HepG2 (cell line): ENCODE results near the gene SLC2A8. TPM values are rescaled to one million over a fixed set of nuclear protein-coding genes. Genes with fewer than 3 reads are reported as not detected.
A peak's percentile ranks its signal among the peaks of the same experiment; 100 is the strongest.

Source experiments
- ATAD3A ChIP-seq: sonication (generic); formaldehyde crosslinking; IDR thresholded peaks from 2 replicates; pipeline ENCODE4 v1.4.0; 2020; ENCODE audit warnings: missing genetic modification reagents
- CENPX ChIP-seq: sonication (generic); formaldehyde crosslinking; IDR thresholded peaks from 2 replicates; pipeline ENCODE4 v1.9.0; 2021; ENCODE audit warnings: mild to moderate bottlenecking, missing genetic modification reagents, moderate library complexity
- GZF1 ChIP-seq: sonication (generic); formaldehyde crosslinking; IDR thresholded peaks from 2 replicates; pipeline ENCODE4 v1.5.1; 2020; ENCODE audit warnings: mild to moderate bottlenecking, missing genetic modification reagents
- HMG20B ChIP-seq: conservative IDR thresholded peaks from 2 replicates; pipeline ENCODE4 v1.6.1; 2016; ENCODE audit warnings: missing genetic modification reagents, missing compliant biosample characterization
- KLF9 ChIP-seq: IDR thresholded peaks from 2 replicates; pipeline ENCODE4 v1.6.1; 2016; ENCODE audit warnings: low read depth
- MAFG ChIP-seq: sonication (generic); formaldehyde crosslinking; IDR thresholded peaks from 2 replicates; pipeline ENCODE4 v1.5.1; 2020; ENCODE audit warnings: mild to moderate bottlenecking, missing genetic modification reagents
- SMARCC2 ChIP-seq: fragments of 450-650 bp; IDR thresholded peaks from 2 replicates; pipeline ENCODE4 v1.6.1; 2017; ENCODE audit warnings: antibody characterized with exemption, mild to moderate bottlenecking
- STAG1 ChIP-seq: sonication (generic); formaldehyde crosslinking; IDR thresholded peaks from 2 replicates; pipeline ENCODE4 v1.4.0; 2020; ENCODE audit warnings: missing genetic modification reagents
- TRIM24 ChIP-seq: sonication (generic); formaldehyde crosslinking; IDR thresholded peaks from 2 replicates; pipeline ENCODE4 v1.8.0; 2022; ENCODE audit warnings: mild to moderate bottlenecking, missing genetic modification reagents
- YEATS2 ChIP-seq: sonication (generic); formaldehyde crosslinking; IDR thresholded peaks from 2 replicates; pipeline ENCODE4 v1.4.0; 2020; ENCODE audit warnings: missing genetic modification reagents, borderline replicate concordance
- ZNF501 ChIP-seq: sonication (generic); formaldehyde crosslinking; IDR thresholded peaks from 2 replicates; pipeline ENCODE4 v1.5.1; 2020; ENCODE audit warnings: mild to moderate bottlenecking, moderate library complexity, missing genetic modification reagents
- ZNF879 ChIP-seq: sonication (generic); formaldehyde crosslinking; IDR thresholded peaks from 2 replicates; pipeline ENCODE4 v1.8.1; 2023; ENCODE audit warnings: missing genetic modification reagents
- ZNF883 ChIP-seq: sonication (generic); formaldehyde crosslinking; IDR thresholded peaks from 2 replicates; pipeline ENCODE4 v1.5.1; 2020; ENCODE audit warnings: mild to moderate bottlenecking, missing genetic modification reagents; ENCODE audit errors: not compliant biosample characterization
- ZSCAN30 ChIP-seq: sonication (generic); formaldehyde crosslinking; IDR thresholded peaks from 2 replicates; pipeline ENCODE4 v1.5.0; 2020; ENCODE audit warnings: mild to moderate bottlenecking, missing genetic modification reagents
- ZSCAN9 ChIP-seq: IDR thresholded peaks from 2 replicates; pipeline ENCODE4 v1.6.1; 2016; ENCODE audit warnings: borderline replicate concordance
- polyA plus RNA-seq, 8 experiments: library from polyadenylated mRNA; depleted of rRNA in 3 of 8; stranded (reverse) in 7 of 8; unstranded in 1 of 8; fragments of >200 nt; fragmentation: Illumina TruSeq in 4 of 8; extraction: Trizol in 4 of 8; gene quantifications; 2 replicates each; pipeline versions ENCODE4 v1.2.1 to v1.2.3, GENCODE V29; 2011 to 2016; ENCODE audit warnings: low read depth in 4 of 8, missing spikeins in 1 of 8, mixed read lengths in 1 of 8; ENCODE audit not compliant: insufficient read depth in 1 of 8
- total RNA-seq, 5 experiments: library from RNA; depleted of rRNA; stranded (reverse); fragments of >200 nt; fragmentation: Illumina TruSeq; extraction: Trizol; gene quantifications; 2 replicates each; pipeline ENCODE4 v1.2.3, GENCODE V29; 2016; ENCODE audit warnings: low read depth in 1 of 5
- TF ChIP-seq, protein P1 (sequence below): sonication (generic); formaldehyde crosslinking; IDR thresholded peaks from 2 replicates; pipeline ENCODE4 v1.4.0; 2020; ENCODE audit warnings: missing genetic modification reagents
- TF ChIP-seq, protein P2 (sequence below): sonication (generic); formaldehyde crosslinking; IDR thresholded peaks from 2 replicates; pipeline ENCODE4 v1.5.0; 2020; ENCODE audit warnings: mild to moderate bottlenecking, missing genetic modification reagents, borderline replicate concordance
- TF ChIP-seq, protein P3 (sequence below): sonication (generic); formaldehyde crosslinking; IDR thresholded peaks from 2 replicates; pipeline ENCODE4 v1.5.0; 2020; ENCODE audit warnings: missing genetic modification reagents
- TF ChIP-seq, protein P4 (sequence below): IDR thresholded peaks from 2 replicates; pipeline ENCODE4 v1.6.1; 2016; ENCODE audit warnings: low read depth, borderline replicate concordance
- TF ChIP-seq, protein P5 (sequence below): sonication (generic); formaldehyde crosslinking; IDR thresholded peaks from 2 replicates; pipeline ENCODE4 v1.8.0; 2022; ENCODE audit warnings: low read depth, missing genetic modification reagents
- TF ChIP-seq, protein P6 (sequence below): sonication (generic); formaldehyde crosslinking; IDR thresholded peaks from 2 replicates; pipeline ENCODE4 v1.5.0; 2020; ENCODE audit warnings: missing genetic modification reagents

Gene SLC2A8
- total and polyA plus RNA-seq, 2 of the 13 experiments (the other 11 are each of a cell fraction or from before 2014, with no cell fraction given), result 22.6 to 48.6 TPM

DNA sequence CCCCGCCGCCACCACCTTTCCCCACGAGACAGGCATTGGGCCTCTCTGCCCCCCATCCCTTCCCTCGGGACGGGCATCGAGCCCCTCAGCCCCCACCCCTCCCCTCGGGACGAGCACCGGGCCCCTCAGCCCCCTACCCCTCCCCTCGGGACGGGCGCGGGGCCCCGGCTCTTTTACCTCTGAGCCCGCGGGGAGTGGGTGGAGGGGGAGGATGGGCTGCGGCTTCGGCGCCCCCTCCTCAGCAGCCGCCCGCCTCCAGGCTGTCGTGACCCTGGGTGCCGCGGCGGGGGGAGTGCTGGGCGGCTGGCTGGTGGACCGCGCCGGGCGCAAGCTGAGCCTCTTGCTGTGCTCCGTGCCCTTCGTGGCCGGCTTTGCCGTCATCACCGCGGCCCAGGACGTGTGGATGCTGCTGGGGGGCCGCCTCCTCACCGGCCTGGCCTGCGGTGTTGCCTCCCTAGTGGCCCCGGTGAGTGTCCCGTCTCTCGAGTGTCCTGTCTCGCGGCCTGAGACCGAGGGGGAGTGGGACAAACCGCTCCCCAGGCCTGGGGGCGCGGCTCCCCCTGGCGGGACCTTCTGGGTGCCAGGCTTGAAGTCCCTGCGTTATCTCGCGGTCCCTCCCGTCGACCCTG is 791 bp downstream of the SLC2A8 start (continued):
- TF ChIP-seq, protein P1, sequence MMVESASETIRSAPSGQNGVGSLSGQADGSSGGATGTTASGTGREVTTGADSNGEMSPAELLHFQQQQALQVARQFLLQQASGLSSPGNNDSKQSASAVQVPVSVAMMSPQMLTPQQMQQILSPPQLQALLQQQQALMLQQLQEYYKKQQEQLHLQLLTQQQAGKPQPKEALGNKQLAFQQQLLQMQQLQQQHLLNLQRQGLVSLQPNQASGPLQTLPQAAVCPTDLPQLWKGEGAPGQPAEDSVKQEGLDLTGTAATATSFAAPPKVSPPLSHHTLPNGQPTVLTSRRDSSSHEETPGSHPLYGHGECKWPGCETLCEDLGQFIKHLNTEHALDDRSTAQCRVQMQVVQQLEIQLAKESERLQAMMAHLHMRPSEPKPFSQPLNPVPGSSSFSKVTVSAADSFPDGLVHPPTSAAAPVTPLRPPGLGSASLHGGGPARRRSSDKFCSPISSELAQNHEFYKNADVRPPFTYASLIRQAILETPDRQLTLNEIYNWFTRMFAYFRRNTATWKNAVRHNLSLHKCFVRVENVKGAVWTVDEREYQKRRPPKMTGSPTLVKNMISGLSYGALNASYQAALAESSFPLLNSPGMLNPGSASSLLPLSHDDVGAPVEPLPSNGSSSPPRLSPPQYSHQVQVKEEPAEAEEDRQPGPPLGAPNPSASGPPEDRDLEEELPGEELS (CRISPR knock-in tag), result no peak
- TF ChIP-seq MAFG (no peak), ZSCAN9 (no peak), CENPX (CRISPR knock-in tag) (no peak), GZF1 (CRISPR knock-in tag) (no peak), ATAD3A (CRISPR knock-in tag) (no peak), ZNF879 (CRISPR knock-in tag) (no peak), YEATS2 (CRISPR knock-in tag) (peak; percentile 44; the same call in 1 of the 2 replicates), SMARCC2 (no peak), KLF9 (CRISPR knock-in tag) (no peak), HMG20B (CRISPR knock-in tag) (no peak), ZSCAN30 (CRISPR knock-in tag) (no peak), TRIM24 (CRISPR knock-in tag) (no peak), STAG1 (CRISPR knock-in tag) (peak; percentile 89), ZNF883 (CRISPR knock-in tag) (no peak), ZNF501 (0 out of 2 replicates have a peak, but pooled peaks have one; percentile 22)
- TF ChIP-seq, protein P2, sequence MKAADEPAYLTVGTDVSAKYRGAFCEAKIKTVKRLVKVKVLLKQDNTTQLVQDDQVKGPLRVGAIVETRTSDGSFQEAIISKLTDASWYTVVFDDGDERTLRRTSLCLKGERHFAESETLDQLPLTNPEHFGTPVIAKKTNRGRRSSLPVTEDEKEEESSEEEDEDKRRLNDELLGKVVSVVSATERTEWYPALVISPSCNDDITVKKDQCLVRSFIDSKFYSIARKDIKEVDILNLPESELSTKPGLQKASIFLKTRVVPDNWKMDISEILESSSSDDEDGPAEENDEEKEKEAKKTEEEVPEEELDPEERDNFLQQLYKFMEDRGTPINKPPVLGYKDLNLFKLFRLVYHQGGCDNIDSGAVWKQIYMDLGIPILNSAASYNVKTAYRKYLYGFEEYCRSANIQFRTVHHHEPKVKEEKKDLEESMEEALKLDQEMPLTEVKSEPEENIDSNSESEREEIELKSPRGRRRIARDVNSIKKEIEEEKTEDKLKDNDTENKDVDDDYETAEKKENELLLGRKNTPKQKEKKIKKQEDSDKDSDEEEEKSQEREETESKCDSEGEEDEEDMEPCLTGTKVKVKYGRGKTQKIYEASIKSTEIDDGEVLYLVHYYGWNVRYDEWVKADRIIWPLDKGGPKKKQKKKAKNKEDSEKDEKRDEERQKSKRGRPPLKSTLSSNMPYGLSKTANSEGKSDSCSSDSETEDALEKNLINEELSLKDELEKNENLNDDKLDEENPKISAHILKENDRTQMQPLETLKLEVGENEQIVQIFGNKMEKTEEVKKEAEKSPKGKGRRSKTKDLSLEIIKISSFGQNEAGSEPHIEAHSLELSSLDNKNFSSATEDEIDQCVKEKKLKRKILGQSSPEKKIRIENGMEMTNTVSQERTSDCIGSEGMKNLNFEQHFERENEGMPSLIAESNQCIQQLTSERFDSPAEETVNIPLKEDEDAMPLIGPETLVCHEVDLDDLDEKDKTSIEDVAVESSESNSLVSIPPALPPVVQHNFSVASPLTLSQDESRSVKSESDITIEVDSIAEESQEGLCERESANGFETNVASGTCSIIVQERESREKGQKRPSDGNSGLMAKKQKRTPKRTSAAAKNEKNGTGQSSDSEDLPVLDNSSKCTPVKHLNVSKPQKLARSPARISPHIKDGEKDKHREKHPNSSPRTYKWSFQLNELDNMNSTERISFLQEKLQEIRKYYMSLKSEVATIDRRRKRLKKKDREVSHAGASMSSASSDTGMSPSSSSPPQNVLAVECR (CRISPR knock-in tag), result 0 out of 2 replicates have a peak, but pooled peaks have one; percentile 24
- TF ChIP-seq, protein P3, sequence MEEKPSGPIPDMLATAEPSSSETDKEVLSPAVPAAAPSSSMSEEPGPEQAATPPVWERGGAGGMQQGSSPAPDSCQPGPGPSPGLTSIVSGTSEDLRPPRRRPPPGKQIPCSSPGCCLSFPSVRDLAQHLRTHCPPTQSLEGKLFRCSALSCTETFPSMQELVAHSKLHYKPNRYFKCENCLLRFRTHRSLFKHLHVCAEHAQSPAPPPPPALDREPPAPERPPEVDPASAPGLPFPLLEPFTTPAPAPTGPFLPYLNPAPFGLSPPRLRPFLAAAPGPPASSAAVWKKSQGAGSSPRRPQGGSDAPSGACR (CRISPR knock-in tag), result no peak
- TF ChIP-seq, protein P4, sequence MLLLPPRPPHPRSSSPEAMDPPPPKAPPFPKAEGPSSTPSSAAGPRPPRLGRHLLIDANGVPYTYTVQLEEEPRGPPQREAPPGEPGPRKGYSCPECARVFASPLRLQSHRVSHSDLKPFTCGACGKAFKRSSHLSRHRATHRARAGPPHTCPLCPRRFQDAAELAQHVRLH (CRISPR knock-in tag), result no peak
- TF ChIP-seq, protein P5, sequence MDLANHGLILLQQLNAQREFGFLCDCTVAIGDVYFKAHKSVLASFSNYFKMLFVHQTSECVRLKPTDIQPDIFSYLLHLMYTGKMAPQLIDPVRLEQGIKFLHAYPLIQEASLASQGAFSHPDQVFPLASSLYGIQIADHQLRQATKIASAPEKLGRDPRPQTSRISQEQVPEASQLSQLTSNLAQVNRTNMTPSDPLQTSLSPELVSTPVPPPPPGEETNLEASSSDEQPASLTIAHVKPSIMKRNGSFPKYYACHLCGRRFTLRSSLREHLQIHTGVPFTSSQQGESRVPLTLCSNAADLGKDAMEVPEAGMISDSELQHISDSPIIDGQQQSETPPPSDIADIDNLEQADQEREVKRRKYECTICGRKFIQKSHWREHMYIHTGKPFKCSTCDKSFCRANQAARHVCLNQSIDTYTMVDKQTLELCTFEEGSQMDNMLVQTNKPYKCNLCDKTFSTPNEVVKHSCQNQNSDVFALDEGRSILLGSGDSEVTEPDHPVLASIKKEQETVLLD, result no peak
- TF ChIP-seq, protein P6, sequence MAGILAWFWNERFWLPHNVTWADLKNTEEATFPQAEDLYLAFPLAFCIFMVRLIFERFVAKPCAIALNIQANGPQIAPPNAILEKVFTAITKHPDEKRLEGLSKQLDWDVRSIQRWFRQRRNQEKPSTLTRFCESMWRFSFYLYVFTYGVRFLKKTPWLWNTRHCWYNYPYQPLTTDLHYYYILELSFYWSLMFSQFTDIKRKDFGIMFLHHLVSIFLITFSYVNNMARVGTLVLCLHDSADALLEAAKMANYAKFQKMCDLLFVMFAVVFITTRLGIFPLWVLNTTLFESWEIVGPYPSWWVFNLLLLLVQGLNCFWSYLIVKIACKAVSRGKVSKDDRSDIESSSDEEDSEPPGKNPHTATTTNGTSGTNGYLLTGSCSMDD (CRISPR knock-in tag), result no peak
